Activated naive CD8-positive, alpha-beta T cell treated with anti-CD3 and anti-CD28 coated beads, Interleukin-2, amount 50 U/mL, for 24 hours (primary cell): ENCODE results near the gene RGS2.

Source experiments
- ATAC-seq: fragments of 150-1000 bp; cut with Tn5 transposase; one replicate; pipeline ENCODE4 v1.10.0; 2021
- DNase-seq: peaks from one replicate; pipeline ENCODE4 v3.0.0; 2021
- H3K27ac Mint-ChIP-seq: one replicate; pipeline ENCODE4 v1.8.0; 2021; ENCODE audit warnings: mild to moderate bottlenecking, mixed read lengths
- H3K27me3 Mint-ChIP-seq: one replicate; pipeline ENCODE4 v1.8.0; 2021; ENCODE audit warnings: mixed read lengths
- H3K36me3 Mint-ChIP-seq: one replicate; pipeline ENCODE4 v1.8.0; 2021; ENCODE audit warnings: low read depth, mixed read lengths
- H3K4me1 Mint-ChIP-seq: one replicate; pipeline ENCODE4 v1.8.0; 2021; ENCODE audit warnings: mixed read lengths
- H3K4me3 Mint-ChIP-seq: one replicate; pipeline ENCODE4 v1.8.0; 2021; ENCODE audit warnings: mild to moderate bottlenecking, moderate library complexity, mixed read lengths
- H3K9me3 Mint-ChIP-seq: one replicate; pipeline ENCODE4 v1.8.0; 2021; ENCODE audit warnings: mixed read lengths

Gene RGS2

DNA sequence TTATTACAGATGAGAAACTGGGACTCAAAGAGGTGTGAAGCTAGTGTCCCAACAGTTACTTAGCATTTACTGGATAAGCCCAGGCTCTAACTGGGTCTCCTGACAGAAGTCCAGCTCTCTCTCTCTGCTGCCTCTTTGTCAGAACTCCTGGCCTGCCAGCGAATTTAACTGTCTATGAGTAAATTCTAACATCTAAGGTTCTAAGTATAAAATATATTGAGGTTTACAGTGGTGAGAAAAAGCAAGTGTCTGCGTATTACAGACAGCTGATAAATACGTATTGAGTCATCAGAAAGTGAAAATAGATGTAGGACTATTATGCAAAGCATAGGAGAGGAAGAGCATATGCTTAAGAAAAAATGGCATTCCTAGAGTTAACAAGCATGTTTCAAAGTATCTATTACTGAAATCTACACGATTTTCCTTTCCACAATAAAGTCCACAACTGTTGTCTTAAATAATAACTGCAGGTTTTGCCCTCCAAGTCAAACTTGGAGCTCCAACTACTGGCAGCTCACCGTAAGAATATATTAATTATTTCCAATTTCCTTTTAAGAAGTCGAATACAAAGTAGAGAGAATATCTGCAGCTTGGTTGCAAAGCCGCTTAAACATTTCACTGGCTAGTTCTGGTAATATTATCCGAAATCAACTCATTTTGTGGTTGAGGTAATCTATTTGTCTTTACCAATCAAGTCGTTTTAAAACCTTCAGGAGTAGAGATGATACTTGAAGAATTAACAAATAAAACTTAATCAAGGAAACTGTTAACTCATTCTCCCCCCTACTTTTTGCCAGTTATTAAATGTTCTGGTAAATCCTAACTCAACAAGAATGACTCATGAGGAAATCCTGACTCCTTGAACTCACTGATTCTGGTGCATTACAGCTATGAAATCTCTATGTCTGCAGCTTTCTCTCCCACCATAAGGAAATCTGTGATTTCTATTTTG is 1.4 kb upstream of the RGS2 start:
- ATAC-seq (peak; percentile 29), DNase-seq (no peak)
- H3K36me3 Mint-ChIP-seq = peaks cover 11% of the 10 kb centered on the region
- peaks cover 46% of the 10 kb centered on the region for H3K4me1 Mint-ChIP-seq
- no peaks in the 10 kb centered on the region for H3K9me3 Mint-ChIP-seq
- H3K27ac Mint-ChIP-seq = peak overlapping the region; percentile 78
- peaks cover 3% of the 10 kb centered on the region for H3K27me3 Mint-ChIP-seq
- peak overlapping the region; percentile 98 for H3K4me3 Mint-ChIP-seq

DNA sequence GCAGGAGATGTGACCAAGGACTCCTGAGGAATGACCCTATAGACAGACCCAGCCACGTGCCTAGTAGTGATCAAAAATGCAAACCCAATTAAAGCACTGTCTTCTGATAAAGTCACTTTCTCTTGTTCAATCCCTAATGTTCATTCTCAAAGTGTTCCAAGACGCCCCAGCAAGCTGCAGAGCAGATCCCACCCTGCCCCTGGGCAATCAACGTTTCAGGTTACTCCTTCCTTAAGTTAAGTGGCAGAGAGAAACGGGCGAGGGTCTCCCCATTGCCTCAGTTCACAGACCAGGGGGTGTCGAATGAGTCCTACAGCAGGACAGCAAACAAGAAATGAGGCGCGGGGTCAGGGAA is 699 bp upstream of the RGS2 start:
- DNase-seq (no peak), ATAC-seq (no peak)
- Mint-ChIP-seq H3K27ac (peak overlapping the region; percentile 78), H3K9me3 (no peaks in the 10 kb centered on the region), H3K36me3 (peaks cover 11% of the 10 kb centered on the region), H3K27me3 (peaks cover 3% of the 10 kb centered on the region), H3K4me1 (peaks cover 46% of the 10 kb centered on the region), H3K4me3 (peak overlapping the region; percentile 98)

DNA sequence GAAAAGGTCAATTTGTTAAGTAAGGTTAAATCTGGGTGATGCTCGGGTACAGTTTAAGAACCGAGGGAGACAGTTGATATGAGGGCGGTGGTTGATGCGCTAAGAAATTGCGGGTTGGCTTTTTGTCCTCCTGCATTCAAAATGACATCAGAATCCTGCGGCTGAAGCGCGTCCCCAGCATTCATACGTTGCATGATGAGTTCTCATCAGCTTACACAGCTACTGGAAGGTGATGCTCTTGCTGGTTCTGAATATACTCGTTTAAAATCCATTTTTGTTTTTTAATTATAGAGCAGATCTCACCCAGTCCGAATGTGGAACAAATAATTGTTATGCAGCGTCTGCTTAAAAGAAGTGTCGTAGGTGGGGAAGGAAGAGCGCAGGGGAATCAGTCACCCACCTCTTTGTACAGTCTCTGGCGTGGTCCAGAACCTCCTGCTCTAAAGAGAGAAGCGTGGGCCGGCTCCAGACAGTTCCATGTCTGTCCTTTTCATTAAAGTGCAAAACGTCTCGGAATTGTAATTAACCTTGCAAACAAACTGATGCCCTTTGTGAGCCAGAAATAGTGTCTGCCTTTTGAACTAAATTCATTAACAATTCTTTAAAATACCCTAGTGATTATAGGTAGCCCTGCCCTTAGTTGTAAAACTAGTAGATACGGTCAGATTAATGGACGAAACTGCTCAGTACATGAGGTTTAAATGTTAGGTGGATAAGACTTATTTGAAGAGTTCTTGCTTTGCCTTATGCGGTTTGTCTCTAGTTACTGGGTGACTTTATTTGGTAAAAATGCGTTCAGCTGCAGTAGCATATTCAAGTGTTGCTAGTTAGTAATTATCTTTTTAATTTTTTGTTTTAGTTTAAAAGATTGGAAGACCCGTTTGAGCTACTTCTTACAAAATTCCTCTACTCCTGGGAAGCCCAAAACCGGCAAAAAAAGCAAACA is 741 bp downstream of the RGS2 start:
- DNase-seq (peak; percentile 47), ATAC-seq (peak; percentile 47)
- H3K27me3 Mint-ChIP-seq = peaks cover 3% of the 10 kb centered on the region
- H3K4me3 Mint-ChIP-seq = peak overlapping the region; percentile 98
- H3K4me1 Mint-ChIP-seq = peaks cover 46% of the 10 kb centered on the region
- no peaks in the 10 kb centered on the region for H3K9me3 Mint-ChIP-seq
- H3K36me3 Mint-ChIP-seq = peaks cover 11% of the 10 kb centered on the region
- H3K27ac Mint-ChIP-seq = peak overlapping the region; percentile 88

DNA sequence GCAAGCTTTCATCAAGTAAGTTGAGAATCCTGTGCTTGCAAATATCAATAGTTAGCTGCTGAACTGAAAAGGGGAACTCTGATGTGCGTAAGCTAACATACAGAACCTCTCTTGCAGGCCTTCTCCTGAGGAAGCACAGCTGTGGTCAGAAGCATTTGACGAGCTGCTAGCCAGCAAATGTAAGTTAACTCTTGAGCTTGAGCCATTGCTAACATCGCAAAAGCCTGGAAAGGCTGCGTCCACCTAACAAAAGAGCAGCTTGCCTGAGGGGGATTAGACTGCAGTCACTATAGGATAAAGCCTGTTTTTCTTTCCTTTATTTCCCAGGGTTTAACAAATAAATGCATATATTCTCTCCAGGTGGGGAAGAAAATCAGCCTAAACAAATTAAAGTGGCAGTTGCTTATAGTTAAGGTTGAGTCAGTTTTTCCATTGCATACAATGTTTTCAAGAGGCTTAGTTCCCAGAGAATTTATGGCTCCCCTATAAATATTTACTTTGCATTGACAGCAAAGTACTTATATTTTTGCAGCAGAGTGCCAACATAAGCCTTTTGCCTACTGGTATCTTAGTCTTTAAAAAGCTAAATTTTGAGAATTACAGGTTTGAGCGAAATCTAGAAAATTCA is 1.5 kb downstream of the RGS2 start:
- no peaks in the 10 kb centered on the region for H3K9me3 Mint-ChIP-seq
- no peak for DNase-seq
- peaks cover 3% of the 10 kb centered on the region for H3K27me3 Mint-ChIP-seq
- peak overlapping the region; percentile 98 for H3K4me3 Mint-ChIP-seq
- H3K27ac Mint-ChIP-seq = no peak overlapping the region
- ATAC-seq = no peak
- peaks cover 11% of the 10 kb centered on the region for H3K36me3 Mint-ChIP-seq
- H3K4me1 Mint-ChIP-seq = peaks cover 46% of the 10 kb centered on the region

DNA sequence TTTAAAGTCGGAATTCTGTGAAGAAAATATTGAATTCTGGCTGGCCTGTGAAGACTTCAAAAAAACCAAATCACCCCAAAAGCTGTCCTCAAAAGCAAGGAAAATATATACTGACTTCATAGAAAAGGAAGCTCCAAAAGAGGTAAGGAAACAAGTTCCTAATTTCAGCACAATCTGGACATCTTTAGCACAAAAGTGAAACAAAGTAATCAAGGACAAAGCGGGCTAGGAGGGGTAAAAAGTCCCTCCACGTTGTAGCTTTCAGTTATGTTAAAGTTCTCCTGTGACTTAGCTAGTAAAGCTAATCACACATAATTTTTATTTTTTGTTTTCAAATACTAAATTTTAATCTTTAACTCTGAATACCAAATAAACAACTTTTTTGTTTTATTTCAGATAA is 2.2 kb downstream of the RGS2 start:
- H3K27me3 Mint-ChIP-seq = peaks cover 3% of the 10 kb centered on the region
- H3K27ac Mint-ChIP-seq = no peak overlapping the region
- H3K4me3 Mint-ChIP-seq = no peak overlapping the region
- peaks cover 11% of the 10 kb centered on the region for H3K36me3 Mint-ChIP-seq
- ATAC-seq = no peak
- no peak for DNase-seq
- peaks cover 43% of the 10 kb centered on the region for H3K4me1 Mint-ChIP-seq
- H3K9me3 Mint-ChIP-seq = no peaks in the 10 kb centered on the region

DNA sequence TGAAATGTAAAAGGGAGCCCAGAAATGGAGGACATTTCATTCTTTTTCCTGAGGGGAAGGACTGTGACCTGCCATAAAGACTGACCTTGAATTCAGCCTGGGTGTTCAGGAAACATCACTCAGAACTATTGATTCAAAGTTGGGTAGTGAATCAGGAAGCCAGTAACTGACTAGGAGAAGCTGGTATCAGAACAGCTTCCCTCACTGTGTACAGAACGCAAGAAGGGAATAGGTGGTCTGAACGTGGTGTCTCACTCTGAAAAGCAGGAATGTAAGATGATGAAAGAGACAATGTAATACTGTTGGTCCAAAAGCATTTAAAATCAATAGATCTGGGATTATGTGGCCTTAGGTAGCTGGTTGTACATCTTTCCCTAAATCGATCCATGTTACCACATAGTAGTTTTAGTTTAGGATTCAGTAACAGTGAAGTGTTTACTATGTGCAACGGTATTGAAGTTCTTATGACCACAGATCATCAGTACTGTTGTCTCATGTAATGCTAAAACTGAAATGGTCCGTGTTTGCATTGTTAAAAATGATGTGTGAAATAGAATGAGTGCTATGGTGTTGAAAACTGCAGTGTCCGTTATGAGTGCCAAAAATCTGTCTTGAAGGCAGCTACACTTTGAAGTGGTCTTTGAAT is 2.9 kb downstream of the RGS2 start:
- DNase-seq (no peak), ATAC-seq (no peak)
- Mint-ChIP-seq H3K4me1 (peaks cover 38% of the 10 kb centered on the region), H3K4me3 (no peak overlapping the region), H3K36me3 (peaks cover 11% of the 10 kb centered on the region), H3K27ac (no peak overlapping the region), H3K9me3 (no peaks in the 10 kb centered on the region), H3K27me3 (peaks cover 3% of the 10 kb centered on the region)

DNA sequence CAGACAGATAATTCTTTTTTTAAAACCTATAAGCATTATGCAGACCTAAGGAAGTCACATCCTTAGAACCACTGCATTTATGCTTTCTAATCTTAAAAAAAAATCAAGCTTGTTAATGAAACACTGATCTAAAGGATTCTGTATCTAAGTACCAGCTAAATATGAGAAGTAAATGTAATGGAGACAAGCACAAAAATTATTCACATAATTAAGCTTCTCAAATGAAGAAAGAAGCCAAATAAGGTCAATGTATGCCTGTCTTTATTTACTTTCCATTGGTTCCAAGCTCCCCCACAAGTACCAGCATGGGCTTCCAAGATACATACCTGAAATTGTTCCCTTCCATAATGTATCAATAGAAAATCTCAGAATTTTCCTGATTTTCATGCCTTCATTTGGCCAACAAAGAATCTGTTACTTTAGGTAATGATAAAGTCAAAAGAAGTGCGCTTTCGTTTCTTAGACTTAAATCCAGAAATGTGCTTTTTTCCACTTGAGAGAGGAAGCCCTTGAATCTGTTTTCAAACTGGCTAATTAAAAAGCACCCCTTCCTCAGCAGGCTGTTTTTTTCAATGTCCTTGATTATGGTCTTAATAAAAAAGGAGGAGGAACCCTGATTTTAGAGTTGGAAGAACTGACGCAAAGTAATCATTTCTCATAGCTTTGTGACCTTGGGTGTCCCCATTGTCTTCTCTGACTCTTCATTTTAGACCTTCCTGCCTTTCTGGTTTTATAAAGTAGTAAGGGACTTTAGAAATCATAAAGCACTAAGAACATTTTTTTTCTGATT is 3.8 kb downstream of the RGS2 start:
- Mint-ChIP-seq H3K36me3 (peaks cover 11% of the 10 kb centered on the region), H3K9me3 (no peaks in the 10 kb centered on the region), H3K4me3 (no peak overlapping the region), H3K27me3 (peaks cover 3% of the 10 kb centered on the region), H3K27ac (no peak overlapping the region), H3K4me1 (peaks cover 29% of the 10 kb centered on the region)
- no peak for ATAC-seq
- no peak for DNase-seq

DNA sequence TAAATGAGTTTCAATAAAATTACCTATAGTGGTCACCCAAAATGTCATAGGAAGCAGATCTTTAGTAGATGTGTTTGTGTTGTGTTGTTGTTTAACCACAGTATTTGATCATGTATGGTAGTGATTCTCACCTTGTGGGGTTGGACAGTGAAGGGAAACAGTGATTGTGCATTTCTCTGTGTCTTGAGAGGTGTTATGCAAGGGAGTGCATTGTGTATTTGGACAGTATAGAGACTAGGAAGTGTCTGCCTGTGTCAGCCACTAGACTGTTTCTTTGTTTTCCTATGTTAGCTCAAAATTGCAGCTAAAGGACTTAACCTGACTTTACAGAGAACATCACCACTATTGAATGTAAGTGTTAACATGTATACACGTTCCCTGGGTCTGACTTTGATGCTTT is 6.0 kb downstream of the RGS2 start:
- peaks cover 7% of the 10 kb centered on the region for H3K36me3 Mint-ChIP-seq
- no peaks in the 10 kb centered on the region for H3K9me3 Mint-ChIP-seq
- DNase-seq = no peak
- H3K4me1 Mint-ChIP-seq = peaks cover 10% of the 10 kb centered on the region
- no peak overlapping the region for H3K4me3 Mint-ChIP-seq
- no peak overlapping the region for H3K27ac Mint-ChIP-seq
- no peak for ATAC-seq
- H3K27me3 Mint-ChIP-seq = no peaks in the 10 kb centered on the region

DNA sequence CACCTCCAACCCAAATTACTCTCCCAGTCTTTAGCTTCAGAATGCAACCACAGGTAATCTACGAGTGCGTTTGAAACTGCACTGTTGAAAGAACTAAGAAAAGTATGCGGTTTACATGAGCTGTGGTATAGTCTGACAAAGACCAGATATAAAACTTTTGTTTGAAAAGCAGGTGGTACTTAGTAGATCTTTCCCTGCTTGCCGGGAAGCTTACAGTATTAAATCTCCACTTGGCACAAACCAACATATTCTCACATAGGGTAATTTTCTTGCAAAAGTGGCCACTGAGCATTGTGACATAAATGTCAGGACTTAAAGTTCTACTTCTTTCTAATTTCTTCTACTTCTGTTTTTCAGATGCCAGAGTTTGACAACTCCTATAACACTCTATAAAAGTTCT is 8.4 kb downstream of the RGS2 start:
- H3K4me1 Mint-ChIP-seq = no peaks in the 10 kb centered on the region
- DNase-seq (no peak), ATAC-seq (no peak)
- H3K9me3 Mint-ChIP-seq = no peaks in the 10 kb centered on the region
- H3K36me3 Mint-ChIP-seq = no peaks in the 10 kb centered on the region
- H3K27me3 Mint-ChIP-seq = peaks cover 2% of the 10 kb centered on the region
- no peak overlapping the region for H3K27ac Mint-ChIP-seq
- H3K4me3 Mint-ChIP-seq = no peak overlapping the region

DNA sequence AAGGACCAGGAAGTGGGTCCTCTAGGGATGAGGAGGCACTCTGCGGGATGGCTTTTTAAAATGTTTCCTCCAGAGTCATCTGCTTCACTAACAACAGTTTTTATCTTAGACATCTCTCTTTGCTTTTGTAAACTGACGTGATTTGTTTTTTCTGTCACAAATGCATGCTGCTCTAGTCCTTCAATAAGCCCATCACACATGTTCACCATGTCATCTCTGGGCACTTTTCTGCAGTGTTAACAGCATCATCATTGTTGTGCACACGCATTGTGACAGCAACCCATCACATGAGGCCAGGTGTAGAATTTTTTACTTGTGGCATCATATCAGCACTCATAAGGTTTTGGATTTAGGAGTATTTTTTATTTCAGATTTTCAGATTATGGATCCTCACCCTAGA is 12.5 kb downstream of the RGS2 start:
- Mint-ChIP-seq H3K4me1 (no peaks in the 10 kb centered on the region), H3K27me3 (peaks cover 12% of the 10 kb centered on the region), H3K36me3 (no peaks in the 10 kb centered on the region), H3K4me3 (no peak overlapping the region), H3K9me3 (no peaks in the 10 kb centered on the region), H3K27ac (no peak overlapping the region)
- no peak for DNase-seq
- no peak for ATAC-seq

DNA sequence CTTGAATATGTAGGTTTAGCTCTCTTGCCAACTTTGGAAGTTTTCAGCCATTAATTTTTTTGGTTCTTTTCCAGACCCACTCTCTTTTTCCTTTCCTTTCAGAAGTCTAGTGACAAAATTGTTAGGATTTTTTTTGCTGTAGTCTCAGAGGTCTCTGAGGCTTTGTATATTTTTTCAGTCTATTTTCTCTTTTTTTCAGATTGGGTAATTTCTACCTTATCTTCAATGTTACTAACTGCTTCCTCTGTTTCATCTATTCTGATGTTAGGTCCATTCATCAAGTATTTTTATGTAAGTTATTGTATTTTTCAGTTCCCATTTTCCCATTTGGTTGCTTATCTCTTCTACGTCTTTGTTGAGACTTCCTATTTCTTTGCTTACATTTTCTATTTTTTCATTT is 15.7 kb downstream of the RGS2 start:
- Mint-ChIP-seq H3K27me3 (peaks cover 18% of the 10 kb centered on the region), H3K4me1 (no peaks in the 10 kb centered on the region), H3K9me3 (no peaks in the 10 kb centered on the region), H3K36me3 (no peaks in the 10 kb centered on the region), H3K27ac (no peak overlapping the region), H3K4me3 (no peak overlapping the region)
- ATAC-seq = no peak
- no peak for DNase-seq

DNA sequence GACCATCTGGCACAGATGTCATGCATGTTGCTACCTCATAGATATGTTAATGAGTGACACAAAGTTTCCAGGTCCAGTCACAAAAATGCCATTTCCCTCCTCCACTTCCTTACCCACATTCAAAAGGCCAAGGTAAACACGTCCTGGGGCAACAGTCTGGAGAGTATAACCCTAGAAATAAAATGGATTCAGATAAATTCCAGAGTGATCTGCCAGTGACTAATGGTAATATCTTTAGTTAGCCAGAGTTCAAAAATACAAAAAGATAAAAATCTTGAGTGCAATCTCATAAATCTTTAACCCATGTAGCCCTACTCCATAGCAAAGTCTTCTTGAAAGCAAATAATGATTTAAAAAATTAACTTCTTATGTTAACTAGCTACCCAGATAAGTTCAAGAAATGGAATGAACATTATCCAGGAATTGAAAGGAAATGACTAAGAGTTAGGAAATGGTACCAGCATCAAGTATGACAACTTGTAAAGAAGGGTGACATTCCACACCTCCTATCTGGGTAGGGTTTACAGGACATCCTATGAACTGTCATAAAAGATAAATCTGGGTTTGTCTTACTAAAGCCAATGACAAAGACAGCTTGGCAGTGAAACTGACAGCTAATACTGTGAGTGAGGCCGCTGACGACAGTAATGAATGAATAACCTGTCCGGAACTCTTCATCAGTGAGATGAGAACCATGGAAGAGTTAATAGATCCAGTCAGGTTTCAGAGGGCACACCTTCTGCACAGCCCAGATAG is 18.1 kb downstream of the RGS2 start:
- DNase-seq = no peak
- no peaks in the 10 kb centered on the region for H3K36me3 Mint-ChIP-seq

DNA sequence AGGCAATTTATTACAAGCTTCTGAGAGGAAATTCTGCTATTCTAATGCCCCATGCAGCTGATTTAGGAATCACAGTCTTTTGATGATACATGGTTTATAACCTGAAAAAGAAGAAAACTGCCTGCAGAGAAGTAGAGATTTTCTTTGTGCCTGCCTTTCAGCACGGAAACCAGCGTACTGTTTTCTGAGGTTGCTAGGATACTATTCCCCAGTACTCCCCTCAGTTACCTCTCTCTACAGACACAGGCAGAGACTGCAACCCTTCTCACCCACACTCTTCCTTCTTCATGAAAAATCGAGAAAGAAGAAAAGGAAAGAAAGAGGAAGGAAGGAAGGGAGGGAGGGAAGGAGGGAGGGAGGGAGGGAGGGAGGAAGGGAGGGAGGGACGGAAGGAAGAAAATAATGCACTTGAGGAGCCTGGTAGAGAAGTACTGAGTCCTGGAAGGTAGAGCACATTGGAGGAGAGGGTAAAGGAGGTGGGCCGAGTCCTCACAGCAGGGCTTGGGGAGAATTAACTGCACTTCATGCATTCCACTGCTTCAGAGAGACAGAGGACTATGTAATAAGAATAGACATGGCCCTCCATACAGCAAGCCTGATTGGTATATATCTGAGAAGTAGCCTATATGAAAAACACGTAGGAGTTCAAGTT is 21.9 kb downstream of the RGS2 start:
- Mint-ChIP-seq H3K27me3 (peaks cover 9% of the 10 kb centered on the region), H3K9me3 (no peaks in the 10 kb centered on the region), H3K4me3 (no peak overlapping the region), H3K4me1 (no peaks in the 10 kb centered on the region), H3K27ac (no peak overlapping the region), H3K36me3 (no peaks in the 10 kb centered on the region)
- ATAC-seq (no peak), DNase-seq (no peak)

More for the DNA sequence above, 18.1 kb downstream of the RGS2 start:
- Mint-ChIP-seq H3K27me3 (peaks cover 16% of the 10 kb centered on the region), H3K27ac (no peak overlapping the region), H3K9me3 (no peaks in the 10 kb centered on the region), H3K4me1 (no peaks in the 10 kb centered on the region), H3K4me3 (no peak overlapping the region)
- ATAC-seq = no peak
